Caco-2 (cell line): ENCODE data around the gene WDR77. TPM values are rescaled to one million over a fixed set of nuclear protein-coding genes. Genes with fewer than 3 reads are reported as not detected.

Experiments
- BruUV-seq: library from RNA; stranded (reverse); fragments of 400-500 nt; replicated peaks from 2 replicates; lab custom pipeline; 2021; lab: Mats Ljungman, UMichigan
- CTCF ChIA-PET: fragments of 300-600 bp; sonication (Branson Sonifier 250); formaldehyde crosslinking; loops from one replicate; lab custom pipeline; 2022; ENCODE audit warnings: antibody characterized with exemption; lab: Charles Lee
- POLR2A ChIA-PET: fragments of 300-600 bp; sonication (Branson Sonifier 250); formaldehyde crosslinking; loops from one replicate; lab custom pipeline; 2022; ENCODE audit warnings: antibody characterized with exemption; lab: Charles Lee
- DNase-seq, 2 experiments: peaks; one replicate each; pipeline versions ENCODE4 v3.0.0 to v3.0.0-alpha.2; 2020 to 2022
- H3K27me3 ChIP-seq: replicated peaks from 2 replicates; pipeline ENCODE4 v1.6.0; 2011; ENCODE audit warnings: low read length; ENCODE audit not compliant: control insufficient read depth, insufficient read depth
- H3K36me3 ChIP-seq: 2 replicates; pipeline ENCODE4 v1.5.1; 2011; ENCODE audit warnings: low read length; ENCODE audit not compliant: control insufficient read depth, insufficient read depth
- H3K4me1 ChIP-seq: fragments of 250-450 bp; sonication (Bioruptor Pico); 2 replicates; pipeline ENCODE4 v1.5.1; 2020; ENCODE audit warnings: mild to moderate bottlenecking
- H3K4me3 ChIP-seq: 2 replicates; pipeline ENCODE4 v1.5.1; 2011; ENCODE audit warnings: low read depth, mild to moderate bottlenecking, control low read depth, low read length
- H3K9me3 ChIP-seq: fragments of 250-450 bp; sonication (Bioruptor Pico); 2 replicates; pipeline ENCODE4 v1.5.1; 2020; ENCODE audit warnings: mild to moderate bottlenecking, moderate library complexity
- H3K27ac Mint-ChIP-seq: one replicate; pipeline ENCODE4 v1.8.0; 2022; ENCODE audit warnings: mixed read lengths; ENCODE audit not compliant: unreplicated experiment
- H3K27me3 Mint-ChIP-seq: one replicate; pipeline ENCODE4 v1.8.0; 2022; ENCODE audit warnings: mixed read lengths; ENCODE audit not compliant: insufficient read depth, unreplicated experiment
- H3K36me3 Mint-ChIP-seq: one replicate; pipeline ENCODE4 v1.8.0; 2022; ENCODE audit warnings: mild to moderate bottlenecking, mixed read lengths; ENCODE audit not compliant: insufficient read depth, unreplicated experiment
- H3K4me1 Mint-ChIP-seq: one replicate; pipeline ENCODE4 v1.8.0; 2022; ENCODE audit warnings: low read depth, mixed read lengths; ENCODE audit not compliant: unreplicated experiment
- H3K4me3 Mint-ChIP-seq: one replicate; pipeline ENCODE4 v1.8.0; 2022; ENCODE audit warnings: mild to moderate bottlenecking, moderate library complexity, mixed read lengths; ENCODE audit not compliant: unreplicated experiment
- H3K9me3 Mint-ChIP-seq: one replicate; pipeline ENCODE4 v1.8.0; 2022; ENCODE audit warnings: mixed read lengths; ENCODE audit not compliant: unreplicated experiment
- CTCF ChIP-seq, 2 experiments: fragments of 200-600 bp in 1 of 2; IDR thresholded peaks; 1 replicate in 1 of 2; 2 replicates in 1 of 2; pipeline versions ENCODE4 v1.5.1 to v1.8.0; 2011 to 2022; ENCODE audit warnings: antibody characterized with exemption in 1 of 2, control low read depth in 1 of 2, inconsistent platforms in 1 of 2, low read depth in 1 of 2, low read length in 1 of 2, mild to moderate bottlenecking in 1 of 2, moderate library complexity in 1 of 2; ENCODE audit not compliant: insufficient read depth in 1 of 2, severe bottlenecking in 1 of 2, unreplicated experiment in 1 of 2
- intact Hi-C: fragments of 100-400 bp; cut with micrococcal nuclease; formaldehyde crosslinking; loops from one replicate; pipeline ENCODE4 v1.10.0; 2022; ENCODE audit not compliant: unreplicated experiment
- total RNA-seq: library from RNA; stranded (reverse); gene quantifications from 2 replicates; pipeline ENCODE4 v1.2.3, GENCODE V29; 2022

The WDR77 gene
- total RNA-seq, 1 experiment from 2014 or later, result 31.9 TPM

- H3K4me1 ChIP-seq, result no peaks in the 10 kb centered on the region
- intact Hi-C loops, result loop anchor here (1.0 to 10.0 kb wide), 5 partner anchors 27 to 853 kb away; no protein-coding TSS in a partner anchor
- Mint-ChIP-seq H3K27me3 (no peaks in the 10 kb centered on the region), H3K27ac (no peak overlapping the region), H3K9me3 (no peaks in the 10 kb centered on the region), H3K4me3 (no peak overlapping the region), H3K36me3 (no peaks in the 10 kb centered on the region), H3K4me1 (no peaks in the 10 kb centered on the region)
- ChIA-PET CTCF (interaction anchor here (0.6 to 2.1 kb wide), 19 partner anchors 21 to 291 kb away, joined by 3 to 30 read pairs (median 4); partner anchors contain the start of gene INKA2), POLR2A (interaction anchor here (1.1 kb wide), 1 partner anchor 288 kb away, joined by 4 read pairs; no protein-coding TSS in a partner anchor)
- H3K9me3 ChIP-seq, result no peaks in the 10 kb centered on the region
- no TSS peak for BruUV-seq
- H3K36me3 ChIP-seq, result no peaks in the 10 kb centered on the region
- H3K4me3 ChIP-seq, result no peak overlapping the region
- TF ChIP-seq CTCF (IDR thresholded peaks at IDR 0.05; ENCODE audit: insufficient read depth in 1 of 2, low read depth in 1 of 2, low read length in 1 of 2, severe bottlenecking in 1 of 2, unreplicated experiment in 1 of 2), result peak; percentile 63 to 75
- peak; percentile 78 to 83 for DNase-seq
- no peaks in the 10 kb centered on the region for H3K27me3 ChIP-seq
Measured at GRCh38 chr1:111481387-111482221, 32.5 kb upstream of the WDR77 start.

- CTCF ChIA-PET, result interaction anchor here (2.1 kb wide), 1 partner anchor 287 kb away, joined by 21 read pairs; no protein-coding TSS in a partner anchor
- Mint-ChIP-seq H3K4me1 (no peaks in the 10 kb centered on the region), H3K27ac (no peak overlapping the region)
Measured at GRCh38 chr1:111480674-111481073, 31.6 kb upstream of the WDR77 start.

More at GRCh38 chr1:111480674-111481073, 31.6 kb upstream of the WDR77 start:
- Histone ChIP-seq H3K4me1 (no peaks in the 10 kb centered on the region), H3K9me3 (no peaks in the 10 kb centered on the region), H3K36me3 (no peaks in the 10 kb centered on the region), H3K27me3 (no peaks in the 10 kb centered on the region), H3K4me3 (no peak overlapping the region)
- POLR2A ChIA-PET, result no interaction called here
- Mint-ChIP-seq H3K4me3 (no peak overlapping the region), H3K9me3 (no peaks in the 10 kb centered on the region), H3K36me3 (no peaks in the 10 kb centered on the region), H3K27me3 (no peaks in the 10 kb centered on the region)
- TF ChIP-seq CTCF (IDR thresholded peaks at IDR 0.05; ENCODE audit: insufficient read depth in 1 of 2, low read depth in 1 of 2, low read length in 1 of 2, severe bottlenecking in 1 of 2, unreplicated experiment in 1 of 2), result no peak
- intact Hi-C loops, result loop anchor here (1.0 to 10.0 kb wide), 5 partner anchors 28 to 854 kb away; no protein-coding TSS in a partner anchor
- no TSS peak for BruUV-seq
- no peak for DNase-seq
